GM23338 (cell line): Measurements from ENCODE around the gene ISG20. TPM values are rescaled to one million over a fixed set of nuclear protein-coding genes. Genes with fewer than 3 reads are reported as not detected.

Experiments used
- ATAC-seq: fragments of 200-7000 bp; cut with Tn5 transposase; 3 replicates; pipeline ENCODE4 v1.9.1; 2020
- DNase-seq: peaks from one replicate; pipeline ENCODE4 v3.0.0-alpha.2; 2015; ENCODE audit warnings: low spot score
- H2AFZ ChIP-seq: fragments of 200-600 bp; sonication (generic); 2 replicates; pipeline ENCODE4 v1.8.0; 2016; ENCODE audit warnings: antibody characterized with exemption, mild to moderate bottlenecking, moderate library complexity
- H3F3A ChIP-seq: fragments of 200-600 bp; sonication (generic); replicated peaks from 2 replicates; pipeline ENCODE4 v1.8.0; 2017; ENCODE audit warnings: antibody characterized with exemption, mixed run types, low read depth
- H3K27ac ChIP-seq: fragments of 200-600 bp; sonication (generic); 2 replicates; pipeline ENCODE4 v1.6.1; 2016; ENCODE audit warnings: low read depth
- H3K27me3 ChIP-seq: fragments of 200-600 bp; sonication (generic); 2 replicates; pipeline ENCODE4 v1.8.0; 2016; ENCODE audit warnings: mild to moderate bottlenecking, mixed run types, moderate library complexity; ENCODE audit not compliant: insufficient read depth
- H3K36me3 ChIP-seq: fragments of 200-600 bp; sonication (generic); 2 replicates; pipeline ENCODE4 v1.8.0; 2016; ENCODE audit warnings: mild to moderate bottlenecking; ENCODE audit not compliant: insufficient read depth
- H3K4me1 ChIP-seq: fragments of 200-600 bp; sonication (generic); 2 replicates; pipeline ENCODE4 v1.8.0; 2016; ENCODE audit warnings: mild to moderate bottlenecking, moderate library complexity; ENCODE audit not compliant: insufficient read depth
- H3K4me2 ChIP-seq: fragments of 200-600 bp; sonication (generic); 2 replicates; pipeline ENCODE4 v1.7.1; 2017; ENCODE audit warnings: mixed run types
- H3K4me3 ChIP-seq: fragments of 200-600 bp; sonication (generic); 2 replicates; pipeline ENCODE4 v1.6.1; 2016; ENCODE audit warnings: mixed run types
- H3K79me2 ChIP-seq: fragments of 200-600 bp; sonication (generic); replicated peaks from 2 replicates; pipeline ENCODE4 v1.8.0; 2017; ENCODE audit warnings: mild to moderate bottlenecking; ENCODE audit not compliant: insufficient read depth
- H3K9me2 ChIP-seq: fragments of 200-600 bp; sonication (generic); 2 replicates; pipeline ENCODE4 v1.8.0; 2017; ENCODE audit not compliant: insufficient read depth
- H4K20me1 ChIP-seq: fragments of 200-600 bp; sonication (generic); replicated peaks from 2 replicates; pipeline ENCODE4 v1.8.0; 2017; ENCODE audit warnings: mild to moderate bottlenecking; ENCODE audit not compliant: insufficient read depth
- H3K27ac Mint-ChIP-seq: 2 replicates; pipeline ENCODE4 v1.8.0; 2020; ENCODE audit warnings: inconsistent platforms, mild to moderate bottlenecking, moderate library complexity, mixed read lengths
- H3K27me3 Mint-ChIP-seq: 3 replicates; pipeline ENCODE4 v1.8.0; 2022; ENCODE audit warnings: low read depth, mild to moderate bottlenecking, moderate library complexity, mixed read lengths, inconsistent platforms; ENCODE audit not compliant: insufficient read depth, poor library complexity
- H3K36me3 Mint-ChIP-seq: 3 replicates; pipeline ENCODE4 v1.8.0; 2021; ENCODE audit warnings: low read depth, mild to moderate bottlenecking, inconsistent platforms, moderate library complexity, mixed read lengths
- H3K4me1 Mint-ChIP-seq: 3 replicates; pipeline ENCODE4 v1.8.0; 2020; ENCODE audit warnings: mild to moderate bottlenecking, inconsistent platforms, mixed read lengths
- H3K4me3 Mint-ChIP-seq: 3 replicates; pipeline ENCODE4 v1.8.0; 2021; ENCODE audit warnings: moderate library complexity, mild to moderate bottlenecking, inconsistent platforms, mixed read lengths
- H3K9me3 Mint-ChIP-seq: 3 replicates; pipeline ENCODE4 v1.8.0; 2020; ENCODE audit warnings: moderate library complexity, mild to moderate bottlenecking, inconsistent platforms, mixed read lengths
- EZH2phosphoT487 ChIP-seq: fragments of 200-600 bp; sonication (generic); IDR thresholded peaks from one replicate; pipeline ENCODE4 v1.8.1; 2018; ENCODE audit warnings: antibody characterized with exemption; ENCODE audit not compliant: unreplicated experiment
- NANOG ChIP-seq: IDR thresholded peaks from 2 replicates; pipeline ENCODE4 v1.6.1; 2016; ENCODE audit warnings: antibody characterized with exemption, borderline replicate concordance
- STAT1 ChIP-seq: IDR thresholded peaks from one replicate; pipeline ENCODE4 v1.6.1; 2016; ENCODE audit warnings: antibody characterized with exemption; ENCODE audit not compliant: unreplicated experiment
- ZNF114 ChIP-seq: fragments of 250-450 bp; sonication (Bioruptor Pico); IDR thresholded peaks from 2 replicates; pipeline ENCODE4 v1.5.0; 2020; ENCODE audit warnings: mild to moderate bottlenecking, moderate library complexity
- ZNF462 ChIP-seq: fragments of 250-450 bp; sonication (Bioruptor Pico); IDR thresholded peaks from 2 replicates; pipeline ENCODE4 v1.5.0; 2020; ENCODE audit warnings: mild to moderate bottlenecking, moderate library complexity
- polyA plus RNA-seq: library from polyadenylated mRNA; unstranded; fragments of >200 nt; fragmentation: Nextera tagmentation; extraction: Ambion mirVana; gene quantifications from 2 replicates; pipeline ENCODE4 v1.2.1, GENCODE V29; 2016
- total RNA-seq: library from RNA; depleted of rRNA; stranded (reverse); fragments of >200 nt; shearing (Covaris generic); gene quantifications from 2 replicates; pipeline ENCODE4 v1.2.3, GENCODE V29; 2014

ISG20 gene
- total and polyA plus RNA-seq, 2 experiments from 2014 or later: 3.2 to 3.7 TPM

- no peak overlapping the region for H3K4me2 ChIP-seq
These were observed 9.8 kb downstream of the ISG20 start for GRCh38 chr15:88648357-88649214.

More at GRCh38 chr15:88648357-88649214, 9.8 kb downstream of the ISG20 start:
- Histone ChIP-seq H3K4me3 (no peak overlapping the region), H3F3A (no peaks in the 10 kb centered on the region), H2AFZ (no peak overlapping the region), H3K27ac (no peak overlapping the region), H3K36me3 (no peaks in the 10 kb centered on the region), H3K27me3 (no peaks in the 10 kb centered on the region), H4K20me1 (no peaks in the 10 kb centered on the region), H3K9me2 (no peaks in the 10 kb centered on the region), H3K79me2 (no peaks in the 10 kb centered on the region), H3K4me1 (peaks cover 7% of the 10 kb centered on the region; the same call in 1 of the 2 replicates)
- peak overlapping the region; percentile 23; the same call in 1 of the 2 replicates for H3K27ac Mint-ChIP-seq
- peaks cover 26% of the 10 kb centered on the region for H3K4me1 Mint-ChIP-seq
- no peaks in the 10 kb centered on the region for H3K9me3 Mint-ChIP-seq
- ATAC-seq (no peak), DNase-seq (no peak)
- TF ChIP-seq ZNF114 (CRISPR knock-in tag): no peak
- no peak for TF ChIP-seq STAT1
- no peak for TF ChIP-seq ZNF462
- TF ChIP-seq NANOG: no peak
- TF ChIP-seq EZH2phosphoT487: no peak
- H3K4me3 Mint-ChIP-seq: no peak overlapping the region
- H3K27me3 Mint-ChIP-seq: peaks cover 9% of the 10 kb centered on the region
- H3K36me3 Mint-ChIP-seq: no peaks in the 10 kb centered on the region
